Esophagus squamous epithelium (tissue), 5 donors: ENCODE measurements around the gene GLIS1. TPM values are rescaled to one million over a fixed set of nuclear protein-coding genes. Genes with fewer than 3 reads are reported as not detected.

Source experiments
- DNase-seq: peaks from one replicate; lab custom pipeline; 2025; lab: John Stamatoyannopoulos, UW
- H3K27ac ChIP-seq, 4 donors: fragments of 200-600 bp; sonication (generic); one replicate each; pipeline ENCODE4 v1.5.1; 2016 to 2019; ENCODE audit warnings: mild to moderate bottlenecking in 1 of 4
- H3K27me3 ChIP-seq, 4 donors: fragments of 200-600 bp; sonication (generic); 1 replicate in 3 of 4; 2 replicates in 1 of 4; pipeline versions ENCODE4 v1.5.1 to v1.6.0; 2017 to 2021; ENCODE audit warnings: antibody characterized with exemption in 1 of 4
- H3K36me3 ChIP-seq, 3 donors: fragments of 200-600 bp; sonication (generic); one replicate each; pipeline ENCODE4 v1.5.1; 2016 to 2019
- H3K4me1 ChIP-seq, 3 donors: fragments of 200-600 bp; sonication (generic); one replicate each; pipeline ENCODE4 v1.5.1; 2017 to 2019
- H3K4me3 ChIP-seq, 4 donors: fragments of 200-600 bp; sonication (generic); 1 replicate in 3 of 4; 2 replicates in 1 of 4; pipeline ENCODE4 v1.5.1; 2016 to 2019; ENCODE audit warnings: mild to moderate bottlenecking in 2 of 4, moderate library complexity in 1 of 4
- H3K9me3 ChIP-seq, 3 donors: fragments of 200-600 bp; sonication (generic); one replicate each; pipeline ENCODE4 v1.5.1; 2016 to 2019
- POLR2A ChIP-seq, 4 donors: fragments of 450-650 bp; IDR thresholded peaks; one replicate each; pipeline ENCODE4 v1.6.1; 2017; ENCODE audit warnings: antibody characterized with exemption in 4 of 4, mild to moderate bottlenecking in 4 of 4, moderate library complexity in 3 of 4
- WGBS, 2 donors: methylation state at CpG; one replicate each; pipeline ENCODE4 v1.1.5; 2018; 5-methylcytosine and 5-hydroxymethylcytosine counted together
- intact Hi-C: fragments of 100-400 bp; cut with DNase I; formaldehyde crosslinking; loops from one replicate; pipeline ENCODE4 v1.15.0; 2022
- total RNA-seq, 4 donors: library from RNA; depleted of rRNA; stranded (reverse); fragments of >200 nt; gene quantifications; one replicate each; pipeline ENCODE4 v1.1.0, GENCODE V29; 2016
- TF ChIP-seq, protein P1 (sequence below), 6 experiments: fragments of 450-650 bp in 4 of 6; fragments of 200-600 bp in 2 of 6; sonication (generic) in 2 of 6; IDR thresholded peaks; one replicate each; pipeline ENCODE4 v1.5.1; 2016 to 2019; ENCODE audit warnings: antibody characterized with exemption in 6 of 6, mild to moderate bottlenecking in 4 of 6, moderate library complexity in 4 of 6
- donor health status: DM: yes; HTN: yes; CAD: no.

GLIS1 gene
- total RNA-seq, 4 donors from 2014 or later: 0.57 TPM; not detected in 3

DNA sequence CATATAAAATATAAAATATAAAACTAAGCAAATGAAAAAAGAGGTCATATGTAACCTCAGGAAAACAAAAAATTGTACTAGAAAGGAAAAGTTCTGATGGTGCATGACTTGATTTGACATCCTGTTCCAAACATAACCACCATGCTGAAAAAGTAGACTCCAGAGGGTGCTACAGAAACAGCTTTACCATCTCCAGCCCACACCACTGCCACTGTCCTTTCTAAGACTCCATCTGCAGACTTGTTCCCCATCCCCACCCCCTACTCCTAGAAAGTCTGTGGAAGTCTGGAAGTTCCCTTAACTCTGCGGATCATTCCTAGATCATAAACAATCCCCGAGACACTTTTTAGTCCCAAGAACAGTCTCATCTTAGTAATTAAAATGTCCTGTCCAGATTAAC lies 20.5 kb downstream of the GLIS1 start:
- Histone ChIP-seq H3K27ac (no peak overlapping the region), H3K36me3 (no peaks in the 10 kb centered on the region), H3K9me3 (no peaks in the 10 kb centered on the region), H3K4me1 (no peaks in the 10 kb centered on the region), H3K4me3 (no peak overlapping the region), H3K27me3 (peaks cover 0 to 34% (median 0%) of the 10 kb centered on the region in 4 donors)
- intact Hi-C loops: no loop called here
- TF ChIP-seq, protein P1, sequence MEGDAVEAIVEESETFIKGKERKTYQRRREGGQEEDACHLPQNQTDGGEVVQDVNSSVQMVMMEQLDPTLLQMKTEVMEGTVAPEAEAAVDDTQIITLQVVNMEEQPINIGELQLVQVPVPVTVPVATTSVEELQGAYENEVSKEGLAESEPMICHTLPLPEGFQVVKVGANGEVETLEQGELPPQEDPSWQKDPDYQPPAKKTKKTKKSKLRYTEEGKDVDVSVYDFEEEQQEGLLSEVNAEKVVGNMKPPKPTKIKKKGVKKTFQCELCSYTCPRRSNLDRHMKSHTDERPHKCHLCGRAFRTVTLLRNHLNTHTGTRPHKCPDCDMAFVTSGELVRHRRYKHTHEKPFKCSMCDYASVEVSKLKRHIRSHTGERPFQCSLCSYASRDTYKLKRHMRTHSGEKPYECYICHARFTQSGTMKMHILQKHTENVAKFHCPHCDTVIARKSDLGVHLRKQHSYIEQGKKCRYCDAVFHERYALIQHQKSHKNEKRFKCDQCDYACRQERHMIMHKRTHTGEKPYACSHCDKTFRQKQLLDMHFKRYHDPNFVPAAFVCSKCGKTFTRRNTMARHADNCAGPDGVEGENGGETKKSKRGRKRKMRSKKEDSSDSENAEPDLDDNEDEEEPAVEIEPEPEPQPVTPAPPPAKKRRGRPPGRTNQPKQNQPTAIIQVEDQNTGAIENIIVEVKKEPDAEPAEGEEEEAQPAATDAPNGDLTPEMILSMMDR (IDR thresholded peaks at IDR 0.05): no peak
- TF ChIP-seq POLR2A (IDR thresholded peaks at IDR 0.05): no peak
- 68% methylated on average over 2 of the region's 2 CpGs for WGBS, 2 donors
- DNase-seq: no peak

DNA sequence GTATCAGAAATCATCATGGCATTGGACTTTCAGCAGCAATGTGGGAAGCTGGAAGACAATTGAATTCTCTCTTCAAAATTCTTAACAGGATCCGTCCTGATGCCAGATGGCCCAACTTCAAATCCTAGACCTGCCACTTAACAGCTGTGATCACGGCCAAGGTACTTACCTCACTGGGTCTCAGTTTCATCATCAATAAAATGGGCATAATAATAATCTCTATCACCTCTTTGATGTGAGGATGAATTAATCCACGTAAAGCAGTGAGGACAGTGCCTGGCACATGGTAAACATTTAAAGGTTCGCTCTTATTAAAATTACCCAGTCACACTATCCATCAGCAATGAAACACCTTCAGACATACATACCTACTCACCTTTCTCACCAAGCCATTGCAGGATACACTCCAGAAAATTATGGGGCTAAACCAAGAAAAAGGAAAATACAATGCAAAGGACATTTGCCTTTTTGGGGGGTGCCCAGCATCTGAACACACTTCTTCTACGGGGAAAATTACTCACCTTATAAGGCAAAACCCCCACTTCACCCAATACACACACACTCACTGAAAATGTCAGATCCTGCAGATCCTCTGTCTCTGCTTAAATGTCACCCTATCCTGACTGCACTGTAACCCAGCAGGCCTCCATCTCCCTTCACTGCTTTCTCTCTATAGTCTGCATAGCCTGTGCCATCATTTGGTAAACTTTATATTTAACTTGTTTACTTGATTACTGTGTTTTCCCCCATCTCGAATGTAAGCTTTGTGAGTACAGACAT lies 21.7 kb downstream of the GLIS1 start:
- no peaks in the 10 kb centered on the region for H3K36me3 ChIP-seq
- intact Hi-C loops: no loop called here
- 70 to 75% methylated on average over 6 of the region's 6 CpGs for WGBS, 2 donors
- no peak overlapping the region for H3K27ac ChIP-seq
- H3K4me3 ChIP-seq: no peak overlapping the region
- no peak for DNase-seq
- peaks cover 0 to 34% (median 0%) of the 10 kb centered on the region in 4 donors for H3K27me3 ChIP-seq
- TF ChIP-seq, protein P1 (IDR thresholded peaks at IDR 0.05): no peak
- TF ChIP-seq POLR2A (IDR thresholded peaks at IDR 0.05): no peak
- H3K4me1 ChIP-seq: no peaks in the 10 kb centered on the region
- no peaks in the 10 kb centered on the region for H3K9me3 ChIP-seq

DNA sequence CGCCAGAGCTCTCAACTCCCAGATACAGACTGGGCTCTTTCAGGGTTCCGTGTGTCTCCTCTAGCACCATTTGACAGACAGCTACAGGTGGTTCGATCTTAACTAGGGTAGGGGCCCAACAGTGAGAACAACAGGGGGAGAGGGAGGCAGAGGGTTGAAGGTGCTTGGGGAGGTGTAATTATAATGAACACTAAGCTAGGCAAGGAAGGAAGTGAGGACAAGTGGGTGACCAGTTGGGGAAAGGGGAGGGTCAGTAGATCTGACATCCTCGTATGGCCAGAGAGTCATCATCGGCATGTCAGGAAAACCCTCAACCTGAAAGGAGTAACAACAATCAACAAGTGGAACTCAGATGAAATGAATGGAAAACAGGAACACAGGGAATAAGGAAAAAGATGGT lies 22.8 kb downstream of the GLIS1 start:
- H3K36me3 ChIP-seq: no peaks in the 10 kb centered on the region
- peaks cover 0 to 34% (median 0%) of the 10 kb centered on the region in 4 donors for H3K27me3 ChIP-seq
- WGBS, 2 donors: 64 to 77% methylated on average over 4 to 5 of the region's 5 CpGs
- TF ChIP-seq POLR2A (IDR thresholded peaks at IDR 0.05): no peak
- TF ChIP-seq, protein P1 (IDR thresholded peaks at IDR 0.05): no peak
- no peak overlapping the region for H3K27ac ChIP-seq
- H3K4me3 ChIP-seq: no peak overlapping the region
- no peaks in the 10 kb centered on the region for H3K9me3 ChIP-seq
- no peak for DNase-seq
- no peaks in the 10 kb centered on the region for H3K4me1 ChIP-seq
- intact Hi-C loops: no loop called here

DNA sequence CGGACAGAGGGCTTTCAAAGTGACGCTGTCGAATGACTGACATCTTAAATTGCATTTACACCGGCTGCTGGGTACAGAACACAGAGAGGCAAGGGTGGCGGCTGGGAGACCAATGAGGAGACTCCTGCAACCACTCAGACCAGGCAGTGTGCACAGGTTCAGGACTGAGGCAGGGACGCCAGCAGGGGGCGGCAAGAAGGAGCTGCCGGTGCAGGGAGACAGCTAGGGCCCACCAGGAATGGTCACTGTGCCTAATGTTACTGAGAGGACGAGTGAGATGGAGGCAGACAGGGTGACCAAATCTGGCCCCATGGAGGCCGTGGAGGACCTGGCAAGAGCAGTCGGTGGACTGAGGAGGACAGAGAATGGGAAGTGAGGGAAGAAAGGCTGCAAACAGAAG lies 23.5 kb downstream of the GLIS1 start:
- no peaks in the 10 kb centered on the region for H3K36me3 ChIP-seq
- no peak overlapping the region for H3K4me3 ChIP-seq
- TF ChIP-seq, protein P1 (IDR thresholded peaks at IDR 0.05): no peak
- no peak for TF ChIP-seq POLR2A (IDR thresholded peaks at IDR 0.05)
- H3K9me3 ChIP-seq: no peaks in the 10 kb centered on the region
- H3K27ac ChIP-seq: no peak overlapping the region
- DNase-seq: no peak
- intact Hi-C loops: no loop called here
- peaks cover 0 to 34% (median 0%) of the 10 kb centered on the region in 4 donors for H3K27me3 ChIP-seq
- H3K4me1 ChIP-seq: no peaks in the 10 kb centered on the region
- WGBS, 2 donors: 65% methylated on average over 11 of the region's 11 CpGs

DNA sequence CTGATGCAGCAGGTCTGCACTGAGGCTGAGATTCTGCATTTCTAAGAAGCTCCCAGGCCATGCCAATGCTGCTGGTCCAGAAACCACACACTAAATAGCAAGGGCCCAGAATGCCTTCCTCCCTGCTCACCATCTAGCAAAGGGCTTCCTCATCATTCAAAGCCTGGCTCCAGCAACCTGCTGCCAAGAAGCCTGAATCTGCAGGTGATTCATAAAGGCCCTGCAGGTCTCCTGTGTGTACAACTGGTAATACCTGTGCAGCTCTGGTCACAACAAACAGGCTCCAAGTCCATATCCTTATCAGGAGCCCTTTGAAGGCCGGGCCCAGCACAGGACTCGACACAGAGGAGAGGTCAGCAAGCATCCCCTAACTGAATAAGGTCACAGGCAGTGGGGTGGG lies 26.7 kb downstream of the GLIS1 start:
- DNase-seq: no peak
- Histone ChIP-seq H3K9me3 (no peaks in the 10 kb centered on the region), H3K27me3 (peaks cover 0 to 22% (median 0%) of the 10 kb centered on the region in 4 donors), H3K36me3 (no peaks in the 10 kb centered on the region), H3K4me3 (no peak overlapping the region), H3K27ac (no peak overlapping the region), H3K4me1 (no peaks in the 10 kb centered on the region)
- 75% methylated on average over 2 of the region's 2 CpGs; no CpG with 5 or more reads in 1 of the 2 donors for WGBS, 2 donors
- intact Hi-C loops: no loop called here
- TF ChIP-seq, protein P1 (IDR thresholded peaks at IDR 0.05): no peak
- no peak for TF ChIP-seq POLR2A (IDR thresholded peaks at IDR 0.05)
